ENCODE measurements around the gene CUTC. TPM values are rescaled to one million over a fixed set of nuclear protein-coding genes. Genes with fewer than 3 reads are reported as not detected.

The CUTC gene
- polyA plus RNA-seq, 1 of the 3 experiments (the other 2 are of a cell fraction), result 19.4 TPM

GRCh38 chr10:99804471-99804870, 72.4 kb downstream of the CUTC start:
- Histone ChIP-seq H3K4me2 (no peak overlapping the region), H3K27me3 (ENCODE audit: insufficient read depth) (no peaks in the 10 kb centered on the region), H3K79me2 (ENCODE audit: insufficient read depth) (no peaks in the 10 kb centered on the region), H3K36me3 (replicated peaks in 1 of 2; ENCODE audit: control insufficient read depth in 1 of 2, insufficient read depth in 2 of 2, low read length in 1 of 2) (no peaks in the 10 kb centered on the region), H3K9me3 (no peaks in the 10 kb centered on the region), H2AFZ (ENCODE audit: low read depth) (no peak overlapping the region), H3K9me2 (no peaks in the 10 kb centered on the region), H3K4me3 (ENCODE audit: low read depth in 2 of 2, low read length in 1 of 2) (no peak overlapping the region), H3K9ac (no peak overlapping the region), H3F3A (replicated peaks; ENCODE audit: insufficient read depth) (peaks cover 4% of the 10 kb centered on the region), H3K27ac (ENCODE audit: low read depth in 2 of 2, low read length in 1 of 2) (no peak overlapping the region), H3K4me1 (ENCODE audit: control insufficient read depth in 1 of 2, insufficient read depth in 2 of 2, low read depth in 1 of 2, low read length in 1 of 2) (no peaks in the 10 kb centered on the region), H4K20me1 (ENCODE audit: insufficient read depth) (no peaks in the 10 kb centered on the region)
- POLR2A ChIA-PET, result no interaction called here
- no peak for DNase-seq
- 82% methylated on average over 3 of the region's 3 CpGs for WGBS (ENCODE audit: low lambda C conversion rate)
- CTCF ChIA-PET, result no interaction called here
- TF ChIP-seq CHD2 (IDR thresholded peaks at IDR 0.05; ENCODE audit: low read length, partially characterized antibody) (no peak), GATA2 (CRISPR knock-in tag; IDR thresholded peaks at IDR 0.05) (no peak), MEF2A (IDR thresholded peaks at IDR 0.05; ENCODE audit: borderline replicate concordance, low read depth) (no peak), EP300 (IDR thresholded peaks at IDR 0.05; ENCODE audit: borderline replicate concordance in 1 of 2, low read depth in 1 of 2, low read length in 1 of 2) (no peak), JUND (IDR thresholded peaks at IDR 0.05) (no peak), GABPA (IDR thresholded peaks at IDR 0.05; ENCODE audit: low read depth) (no peak)

GRCh38 chr10:99805190-99805589, 73.2 kb downstream of the CUTC start:
- Histone ChIP-seq H3K9ac (no peak overlapping the region), H3F3A (replicated peaks; ENCODE audit: insufficient read depth) (peaks cover 4% of the 10 kb centered on the region), H3K27ac (ENCODE audit: low read depth in 2 of 2, low read length in 1 of 2) (no peak overlapping the region), H4K20me1 (ENCODE audit: insufficient read depth) (no peaks in the 10 kb centered on the region), H3K9me3 (no peaks in the 10 kb centered on the region), H3K27me3 (ENCODE audit: insufficient read depth) (no peaks in the 10 kb centered on the region), H3K4me1 (ENCODE audit: control insufficient read depth in 1 of 2, insufficient read depth in 2 of 2, low read depth in 1 of 2, low read length in 1 of 2) (no peaks in the 10 kb centered on the region), H3K9me2 (no peaks in the 10 kb centered on the region), H3K4me2 (no peak overlapping the region), H3K4me3 (ENCODE audit: low read depth in 2 of 2, low read length in 1 of 2) (no peak overlapping the region), H3K36me3 (replicated peaks in 1 of 2; ENCODE audit: control insufficient read depth in 1 of 2, insufficient read depth in 2 of 2, low read length in 1 of 2) (no peaks in the 10 kb centered on the region), H2AFZ (ENCODE audit: low read depth) (no peak overlapping the region), H3K79me2 (ENCODE audit: insufficient read depth) (no peaks in the 10 kb centered on the region)
- WGBS (ENCODE audit: low lambda C conversion rate), result 84% methylated on average over 5 of the region's 5 CpGs
- no peak for DNase-seq
- ChIA-PET CTCF (no interaction called here), POLR2A (no interaction called here)
- no peak for TF ChIP-seq RCOR1 (IDR thresholded peaks at IDR 0.05; ENCODE audit: low read length)
- no peak for TF ChIP-seq MEF2A (IDR thresholded peaks at IDR 0.05; ENCODE audit: borderline replicate concordance, low read depth)
- TF ChIP-seq USF2 (IDR thresholded peaks at IDR 0.05; ENCODE audit: borderline replicate concordance, low read depth, low read length), result no peak
- TF ChIP-seq SIN3A (IDR thresholded peaks at IDR 0.05; ENCODE audit: borderline replicate concordance, low read depth, low read length), result no peak
- TF ChIP-seq ZBTB33 (IDR thresholded peaks at IDR 0.05; ENCODE audit: borderline replicate concordance, low read depth), result no peak
- TF ChIP-seq TEAD4 (IDR thresholded peaks at IDR 0.05; ENCODE audit: borderline replicate concordance, insufficient read depth), result no peak
- no peak for TF ChIP-seq NRF1 (IDR thresholded peaks at IDR 0.05; ENCODE audit: low read depth, low read length)
- no peak for TF ChIP-seq USF1 (IDR thresholded peaks at IDR 0.05; ENCODE audit: borderline replicate concordance, low read depth)
- TF ChIP-seq YY1 (IDR thresholded peaks at IDR 0.05; ENCODE audit: low read depth), result no peak
- no peak for TF ChIP-seq ELF1 (IDR thresholded peaks at IDR 0.05)
- TF ChIP-seq POLR2AphosphoS5 (IDR thresholded peaks at IDR 0.05; ENCODE audit: low read depth, low read length), result no peak
- TF ChIP-seq PBX3 (IDR thresholded peaks at IDR 0.05), result no peak
- no peak for TF ChIP-seq TCF12 (IDR thresholded peaks at IDR 0.05)
- TF ChIP-seq JUND (IDR thresholded peaks at IDR 0.05), result no peak
- no peak for TF ChIP-seq MAX (IDR thresholded peaks at IDR 0.05; ENCODE audit: low read depth)
- no peak for TF ChIP-seq RFX5 (IDR thresholded peaks at IDR 0.05; ENCODE audit: low read length)

Data from SK-N-SH (cell line).